PFSK-1 (cell line): ENCODE results near the gene ARPC2.

Experiments
- POLR2AphosphoS5 ChIP-seq: IDR thresholded peaks from 2 replicates; pipeline ENCODE4 v1.6.1; 2012; ENCODE audit warnings: low read depth, mild to moderate bottlenecking, control low read depth, low read length, moderate library complexity
- SIN3A ChIP-seq: IDR thresholded peaks from 2 replicates; pipeline ENCODE4 v1.6.1; 2012; ENCODE audit warnings: mild to moderate bottlenecking, low read length, moderate library complexity, borderline replicate concordance; ENCODE audit not compliant: insufficient read depth

- TF ChIP-seq SIN3A = no peak
- TF ChIP-seq POLR2AphosphoS5 = no peak
Measured at GRCh38 chr2:218274586-218274985, 57.6 kb downstream of the ARPC2 start.
